Airway epithelial cell (primary cell): ENCODE data around the gene OR5A2. TPM values are rescaled to one million over a fixed set of nuclear protein-coding genes. Genes with fewer than 3 reads are reported as not detected.

Experiments
- total RNA-seq: library from RNA; depleted of rRNA; stranded (reverse); fragments of >200 nt; gene quantifications from 2 replicates; pipeline ENCODE4 v1.2.3, GENCODE V29; 2015

Gene OR5A2
- total RNA-seq = not detected in 2 replicates

DNA sequence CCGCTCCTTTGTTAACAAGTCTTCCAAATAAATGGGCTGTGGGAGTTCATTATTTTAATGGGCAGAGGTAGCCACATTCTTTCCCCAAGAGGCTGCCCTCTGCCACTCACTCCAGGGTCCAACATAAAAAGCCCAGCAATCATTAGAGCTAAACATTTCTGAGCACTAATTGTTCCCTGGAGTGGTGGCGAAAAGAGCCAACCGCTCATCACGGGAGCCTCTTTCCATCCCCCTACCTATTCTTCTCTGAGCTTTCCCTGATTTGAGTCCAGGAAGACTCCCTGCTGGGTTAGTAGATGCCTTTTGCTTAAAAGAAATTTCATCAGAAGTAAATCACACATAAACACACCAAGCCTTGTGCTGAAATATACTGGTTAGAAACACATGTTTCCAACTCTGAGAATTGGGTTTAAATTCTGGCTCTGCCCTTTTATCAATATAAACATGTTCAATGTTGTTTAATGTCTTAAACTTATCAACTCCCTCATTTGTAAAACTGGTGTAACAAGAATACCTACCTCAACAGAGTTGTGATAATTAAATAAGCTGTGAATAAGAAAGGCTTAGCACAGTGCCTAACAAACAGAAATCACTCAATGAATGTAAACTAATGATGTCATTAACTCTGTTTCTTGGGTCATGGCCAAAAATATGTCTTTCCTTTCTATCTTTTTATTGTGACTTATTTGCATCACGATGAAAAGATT, at the start of gene OR5A2:
OR5A2 (minus strand) TSS at position 53 of the 707 bp plus-strand sequence. CDS start 3,460 bp downstream, outside the sequence.

DNA sequence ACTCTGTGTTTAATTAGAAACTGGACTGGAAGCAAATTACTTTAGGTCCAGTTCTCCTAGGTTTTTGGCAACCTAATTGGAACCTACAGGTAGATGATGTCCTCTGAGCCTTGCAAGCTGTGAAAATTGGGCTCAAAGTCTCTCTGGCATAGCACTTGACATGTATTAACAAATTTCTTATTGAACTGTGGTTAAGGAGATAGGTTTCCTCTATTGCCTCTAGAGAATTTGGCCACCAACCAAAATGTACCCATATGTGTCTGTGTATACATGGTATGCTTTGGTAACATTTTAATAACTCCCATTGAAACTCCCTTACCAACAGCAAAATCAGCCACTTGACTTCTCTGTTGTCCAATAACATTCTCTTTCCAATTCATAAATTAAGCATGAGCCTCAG, 46.8 kb upstream of the OR5A2 start, which contains the start of gene OR4D10:
OR4D10 (plus strand) TSS at position 301 of the 400 bp plus-strand sequence. CDS start 4,115 bp downstream, outside the sequence.

GRCh38 chr11:59456661-59457060, 30.4 kb upstream of the OR5A2 start, which contains the start of gene OR4D6:
Gene OR4D6 (plus strand): TSS chr11:59456961. CDS start chr11:59456961, 0 bp downstream.

DNA sequence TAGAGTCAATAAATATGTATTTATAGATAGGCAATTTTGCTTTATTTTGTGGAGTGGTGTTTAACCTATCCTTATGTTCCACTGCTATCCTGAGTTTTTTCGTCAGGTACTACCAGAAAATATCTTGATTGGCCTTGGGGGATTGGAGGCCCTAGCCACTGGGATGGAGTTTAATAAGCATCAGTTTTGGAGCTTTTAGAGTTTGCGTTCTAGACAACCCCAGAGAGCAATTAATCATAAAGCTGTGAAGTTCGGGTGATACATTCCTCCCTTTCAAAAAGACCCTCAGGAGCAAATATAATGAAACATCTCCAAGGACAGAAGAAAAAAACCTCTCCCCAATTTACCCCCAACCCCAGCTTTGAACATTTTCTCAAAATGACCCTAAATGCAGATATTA, 10.0 kb upstream of the OR5A2 start, which contains the start of gene OR5A1:
OR5A1 (plus strand) TSS at position 301 of the 400 bp plus-strand sequence. CDS start 6,700 bp downstream, outside the sequence.

Other genes starting within 250 kb of the OR5A2 start
- gene MPEG1, start 213.5 kb downstream of the OR5A2 start, total RNA-seq = not detected in 2 replicates
- not detected in 2 replicates for gene OR5AN1, start 67.5 kb downstream of the OR5A2 start, total RNA-seq
- not detected in 2 replicates for gene OR5A1, start 10.1 kb upstream of the OR5A2 start, total RNA-seq
- gene OR4D6, start 30.5 kb upstream of the OR5A2 start, total RNA-seq = not detected in 2 replicates
- gene OR4D10, start 46.9 kb upstream of the OR5A2 start, total RNA-seq = not detected in 2 replicates
- not detected in 2 replicates for gene OR4D11, start 77.2 kb upstream of the OR5A2 start, total RNA-seq
- not detected in 2 replicates for gene OR4D9, start 85.1 kb upstream of the OR5A2 start, total RNA-seq
- gene OSBP, start 189.4 kb upstream of the OR5A2 start, total RNA-seq = 15.8 and 23.1 TPM in 2 replicates
- 8.5 and 9.5 TPM in 2 replicates for gene PATL1, start 242.6 kb upstream of the OR5A2 start, total RNA-seq